Endothelial cell of umbilical vein (primary cell): Measurements from ENCODE around the gene TRABD2A.

Source experiments
- CTCF ChIP-seq, 2 donors: IDR thresholded peaks; 1 replicate in 1 of 2; 2 replicates in 1 of 2; pipeline ENCODE4 v1.5.1; 2011; ENCODE audit warnings: low read length in 2 of 2, mild to moderate bottlenecking in 2 of 2, moderate library complexity in 2 of 2, control low read depth in 1 of 2, inconsistent platforms in 1 of 2, low read depth in 1 of 2; ENCODE audit not compliant: insufficient read depth in 1 of 2; ENCODE audit errors: extremely low read depth in 1 of 2
- POLR2A ChIP-seq: IDR thresholded peaks from 2 replicates; pipeline ENCODE4 v1.6.1; 2012; ENCODE audit warnings: low read depth, mild to moderate bottlenecking, control low read depth, low read length

GRCh38 chr2:84919885-84920580, 39.1 kb upstream of the TRABD2A start:
- TF ChIP-seq CTCF (IDR thresholded peaks at IDR 0.05; ENCODE audit: extremely low read depth in 1 of 2, insufficient read depth in 1 of 2, low read depth in 1 of 2, low read length in 2 of 2) (no peak), POLR2A (peak; percentile 45)
